GM19468 (cell line): ENCODE data around the gene CLDN22.

Source experiments
- ATAC-seq: cut with Tn5 transposase; IDR thresholded peaks from one replicate; pipeline ENCODE4 v1.9.1; 2021; ENCODE audit warnings: mild to moderate bottlenecking, moderate library complexity, moderate number of reproducible peaks; ENCODE audit not compliant: unreplicated experiment; ENCODE audit errors: extremely low read depth

Gene CLDN22

DNA sequence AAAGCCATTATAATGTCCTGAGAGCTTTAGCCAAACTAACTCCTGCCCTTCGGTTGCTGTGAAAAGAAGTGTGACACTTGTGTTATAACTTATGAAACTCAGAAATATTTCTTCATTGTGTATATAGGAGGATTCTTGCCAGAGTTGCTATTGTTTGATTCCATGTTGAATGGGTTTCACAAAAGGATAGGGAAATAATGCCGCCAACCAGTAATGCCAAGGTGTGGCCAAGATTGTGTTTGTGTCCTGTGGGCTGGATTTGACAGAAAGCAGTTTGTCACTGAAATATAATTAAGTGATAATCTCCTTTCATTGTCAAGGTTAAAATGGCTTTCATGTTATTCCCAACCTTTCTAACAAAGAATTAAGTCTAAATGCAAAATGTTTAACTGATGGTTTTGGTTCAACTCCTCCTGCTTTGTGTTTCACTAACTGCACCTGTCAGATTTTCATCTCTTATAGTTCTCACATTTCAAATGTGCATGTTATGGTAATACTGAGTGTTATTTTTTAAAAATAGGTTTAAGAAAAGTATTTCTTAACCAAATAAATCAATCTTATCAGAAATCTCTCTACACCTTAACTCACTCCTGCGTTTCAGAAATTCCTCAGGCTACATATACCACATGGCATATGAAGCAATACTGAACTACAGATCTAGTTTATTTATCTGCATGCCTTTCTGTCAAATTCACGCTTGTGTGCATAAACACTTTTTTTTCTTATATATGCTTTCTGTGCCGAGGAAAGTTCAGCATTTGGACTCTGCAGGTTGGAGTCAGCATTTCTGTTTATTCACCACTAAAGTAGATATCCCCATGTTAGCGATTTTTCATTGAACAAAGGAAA is at the start of gene CLDN22:
Gene CLDN22 (minus strand): TSS at position 66 of the 849 bp plus-strand sequence. CDS start 58 bp downstream, at position 8.
- ATAC-seq, result no peak

- no peak for ATAC-seq
Observed at GRCh38 chr4:183369073-183369472, 49.0 kb upstream of the CLDN22 start.

DNA sequence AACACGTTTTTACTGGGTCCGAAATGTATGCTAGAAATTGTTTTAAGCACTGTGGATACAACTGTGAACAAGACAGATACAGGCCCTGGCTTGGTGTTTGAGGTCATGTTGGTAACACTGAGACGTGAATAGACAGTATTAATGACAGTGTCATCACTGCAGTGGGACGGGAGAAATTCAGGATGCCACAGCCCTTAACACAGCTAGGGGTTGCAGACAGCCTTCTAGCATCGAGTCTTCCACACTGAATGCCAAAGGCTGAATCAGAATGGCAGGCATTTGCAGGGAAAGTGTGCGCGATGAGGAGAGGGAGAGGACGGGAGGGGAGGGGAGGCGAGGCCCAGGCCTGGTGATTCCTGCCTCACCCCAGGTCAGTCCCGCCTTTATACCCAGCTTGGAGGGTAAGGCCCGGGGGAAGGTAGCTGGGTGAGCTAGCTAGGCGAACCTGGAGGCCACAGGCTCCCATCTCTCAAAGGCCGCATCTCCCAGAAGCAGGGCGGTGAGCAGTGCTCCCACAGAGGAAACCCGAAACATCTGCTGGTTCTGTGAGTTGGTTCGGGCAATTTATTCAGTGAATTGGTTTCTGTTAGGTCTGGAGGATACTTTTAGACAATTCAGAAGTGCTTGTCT is 46.2 kb upstream of the CLDN22 start:
- no peak for ATAC-seq

- no peak for ATAC-seq
Observed at GRCh38 chr4:183364025-183364424, 43.9 kb upstream of the CLDN22 start.

DNA sequence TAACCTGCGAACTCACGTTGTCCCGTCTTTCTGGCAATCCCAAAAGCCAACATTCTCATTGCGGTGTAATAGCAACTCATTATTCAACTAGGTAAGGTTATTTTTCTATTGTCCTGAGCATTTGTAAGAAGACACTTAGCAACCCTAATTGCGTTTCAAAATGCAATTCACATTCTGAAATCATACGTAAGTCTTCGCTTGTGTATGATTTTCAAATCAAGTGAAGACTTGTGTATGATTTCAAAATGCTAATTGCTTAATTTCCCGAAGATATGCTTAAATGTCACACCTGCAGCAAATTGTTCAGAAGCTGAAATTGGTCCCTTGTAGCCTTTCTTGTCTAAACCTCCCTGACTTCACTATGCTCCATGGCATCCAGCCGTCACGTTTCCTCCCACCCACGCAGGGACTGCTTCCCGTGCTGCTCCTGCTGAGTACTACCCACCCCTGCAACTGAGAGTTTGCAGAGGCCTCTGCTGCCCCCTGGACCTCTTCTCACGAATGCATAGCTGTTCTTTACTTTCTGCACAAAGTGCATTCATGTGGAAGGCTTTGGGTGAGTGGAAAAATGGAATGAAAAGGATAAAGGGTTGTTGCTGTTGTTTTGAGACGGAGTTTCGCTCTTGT is 43.0 kb upstream of the CLDN22 start:
- ATAC-seq, result no peak

GRCh38 chr4:183362036-183362435 is 42.0 kb upstream of the CLDN22 start:
- no peak for ATAC-seq

DNA sequence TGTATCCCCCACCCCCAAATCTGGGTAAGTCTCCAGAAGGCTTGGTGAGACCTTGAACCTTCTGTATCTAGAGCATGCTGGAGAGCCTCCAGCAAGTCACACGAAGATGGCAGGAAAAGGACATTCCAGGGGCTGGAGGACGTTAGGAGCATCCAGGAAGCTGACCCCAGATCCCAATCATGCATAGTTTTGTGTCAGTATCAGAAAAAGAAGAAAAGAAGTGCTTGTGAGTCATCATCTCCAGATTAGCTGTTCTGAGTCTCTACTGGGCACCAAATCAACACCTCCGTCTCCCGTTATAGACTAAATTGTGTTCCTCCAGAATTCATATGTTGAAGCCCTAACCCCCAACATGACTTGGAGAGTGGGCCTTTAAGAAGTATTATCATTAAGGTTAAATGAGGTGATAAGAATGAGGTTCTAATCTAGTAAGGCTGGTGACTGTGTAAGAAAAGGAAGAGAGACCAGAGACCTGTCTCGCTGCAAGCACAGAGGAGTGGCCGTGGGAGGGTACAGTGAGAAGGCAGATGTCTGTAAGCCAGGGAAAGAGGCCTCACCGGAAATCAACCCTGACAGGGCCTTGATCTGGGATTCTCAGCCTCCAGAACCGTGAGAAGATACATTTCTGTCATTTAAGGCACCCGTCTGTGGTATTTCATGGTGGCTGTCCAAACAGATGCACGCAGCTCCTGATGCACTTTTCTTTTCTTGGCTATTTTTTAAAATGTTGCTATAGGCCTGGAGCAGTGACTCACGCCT is 40.3 kb upstream of the CLDN22 start:
- ATAC-seq, result no peak

GRCh38 chr4:183358215-183358755 is 38.2 kb upstream of the CLDN22 start:
- no peak for ATAC-seq

DNA sequence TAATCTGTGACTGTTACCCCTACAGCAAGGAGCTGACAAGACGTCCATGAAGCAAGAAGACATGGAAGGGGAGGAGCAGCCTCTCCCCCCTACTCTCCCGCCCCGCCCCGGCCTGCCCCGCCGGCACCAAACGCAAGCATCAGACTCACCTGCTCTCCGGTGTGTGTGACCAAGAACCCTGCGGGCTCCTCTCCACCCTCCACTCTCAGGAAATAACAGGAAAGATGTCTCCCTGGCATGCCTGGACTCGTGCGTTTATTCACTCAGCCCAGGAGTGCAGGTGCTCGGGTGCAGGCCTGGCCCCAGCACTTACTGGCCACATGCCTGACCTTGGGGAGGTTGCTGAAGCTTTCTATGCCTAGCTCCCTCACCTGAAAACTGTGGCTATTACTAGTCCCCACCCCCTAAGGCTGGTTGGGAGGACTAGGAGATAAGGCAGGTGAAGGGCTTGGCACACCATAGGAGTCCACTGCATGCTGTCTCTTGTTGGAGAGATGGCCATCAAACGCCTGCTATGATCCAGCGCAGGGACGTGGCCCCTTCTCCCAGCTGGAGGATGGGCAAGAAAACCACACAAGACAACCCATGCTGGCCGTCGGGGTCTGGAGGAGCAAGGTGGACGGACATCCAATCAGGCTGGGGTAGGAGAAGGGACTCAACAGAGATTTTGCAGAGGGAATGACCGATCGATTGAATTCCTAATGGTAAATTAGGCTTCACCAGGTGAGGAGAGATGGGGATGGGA is 37.0 kb upstream of the CLDN22 start:
- ATAC-seq, result no peak

DNA sequence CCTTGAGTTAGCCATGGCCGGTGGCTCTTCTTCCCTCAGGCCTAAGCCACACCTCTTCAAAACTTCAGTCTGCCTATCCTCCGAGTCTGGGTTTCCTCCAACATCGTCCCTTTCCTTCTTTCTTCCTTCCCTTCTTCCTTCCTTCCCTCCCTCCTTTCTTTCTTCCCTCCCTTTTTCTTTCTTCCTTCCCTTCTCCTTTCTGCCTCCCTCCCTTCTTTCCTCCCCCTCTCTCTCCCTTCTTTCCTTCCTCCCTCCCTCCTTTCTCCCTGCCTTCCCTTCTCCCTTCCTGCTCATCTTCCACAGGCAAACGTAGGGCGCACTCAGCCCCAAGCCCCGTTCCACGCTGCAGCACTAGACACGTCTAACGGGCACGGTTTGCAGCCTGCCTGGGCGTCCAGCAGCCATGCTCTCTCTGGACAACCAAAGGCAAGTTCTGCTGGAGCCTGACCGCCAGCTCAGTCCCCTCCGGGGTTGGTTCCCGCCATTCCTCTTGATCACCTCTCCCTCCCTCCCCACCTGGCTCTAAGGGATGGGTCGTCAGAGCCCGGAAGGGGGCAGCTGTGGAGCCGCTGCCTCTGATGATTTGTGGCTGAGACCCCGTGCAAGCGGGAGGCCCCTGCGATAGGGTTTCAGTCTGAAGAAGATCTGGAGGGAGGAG is 36.2 kb upstream of the CLDN22 start:
- ATAC-seq, result no peak

- ATAC-seq, result no peak
Observed at GRCh38 chr4:183355405-183355804, 35.3 kb upstream of the CLDN22 start.

DNA sequence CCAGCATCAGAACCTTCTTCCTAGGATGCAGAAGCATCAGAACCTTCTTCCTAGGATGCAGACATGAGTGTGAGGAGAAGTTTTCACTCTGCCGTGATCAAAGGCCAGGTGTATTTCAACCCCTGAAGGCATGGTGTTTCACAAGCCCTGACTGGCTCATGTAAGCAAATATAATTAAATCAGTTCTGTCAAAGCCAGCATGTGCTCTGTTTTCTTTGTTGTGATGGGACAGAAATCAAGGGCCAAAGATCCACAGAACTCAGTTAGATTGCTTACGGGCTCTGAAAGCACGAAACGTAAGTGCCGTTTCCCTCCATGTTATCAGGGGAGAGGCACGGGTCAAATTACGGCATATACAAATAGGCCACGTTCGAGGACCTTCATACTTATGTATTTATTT is 34.1 kb upstream of the CLDN22 start:
- ATAC-seq, result no peak

- no peak for ATAC-seq
Observed at GRCh38 chr4:183353557-183353956, 33.5 kb upstream of the CLDN22 start.

GRCh38 chr4:183352546-183352945 is 32.5 kb upstream of the CLDN22 start:
- no peak for ATAC-seq

DNA sequence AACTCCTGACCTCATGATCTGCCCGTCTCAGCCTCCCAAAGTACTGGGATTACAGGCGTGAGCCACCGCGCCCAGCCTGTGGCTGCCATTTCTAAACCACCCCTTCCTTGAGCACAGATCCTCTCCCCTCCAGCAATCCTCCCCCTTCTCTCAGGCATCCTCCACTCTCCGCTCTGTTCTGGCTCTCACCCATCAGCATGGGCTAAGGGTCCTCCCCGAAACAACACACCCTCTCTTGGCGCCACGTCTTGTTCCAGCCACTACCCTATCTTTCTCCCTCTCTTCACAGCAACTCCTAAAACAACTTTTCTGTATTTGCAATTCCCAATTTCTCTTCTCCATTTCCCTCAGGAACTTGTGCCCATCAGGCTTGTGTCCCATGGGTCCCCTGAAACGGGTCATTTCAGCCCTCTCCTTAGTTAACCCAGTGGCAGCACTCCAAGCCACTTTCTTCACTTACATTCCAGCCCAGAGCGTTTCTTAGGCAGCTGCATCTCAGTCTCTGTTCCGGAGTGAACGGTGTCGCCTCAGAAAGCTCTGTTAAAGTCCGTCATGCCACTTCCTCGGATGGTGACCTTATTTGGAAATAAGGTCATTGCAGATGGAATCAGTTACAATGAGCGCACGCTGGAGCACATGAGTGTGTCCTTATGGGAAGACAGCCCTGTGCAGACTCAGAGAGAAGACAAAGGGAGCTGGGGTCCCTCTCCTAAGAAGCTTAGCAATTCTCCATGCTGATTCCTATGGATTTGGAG is 30.4 kb upstream of the CLDN22 start:
- no peak for ATAC-seq

- no peak for ATAC-seq
Observed at GRCh38 chr4:183349673-183350072, 29.6 kb upstream of the CLDN22 start.

GRCh38 chr4:183348706-183349659 is 28.9 kb upstream of the CLDN22 start:
- no peak for ATAC-seq
